Measurements from ENCODE around the gene CCDC169.

- TF ChIP-seq CTCF (IDR thresholded peaks at IDR 0.05) (no peak), POLR2A (IDR thresholded peaks at IDR 0.05) (no peak)
Measured at GRCh38 chr13:36313047-36313969, 15.7 kb upstream of the CCDC169 start.

Data from testis (tissue), 2 donors.